Astrocyte (in vitro differentiated cells and primary cell): ENCODE measurements around the gene ASPSCR1.

Experiments used
- EZH2 ChIP-seq: IDR thresholded peaks from 2 replicates; pipeline ENCODE4 v1.6.1; 2012; ENCODE audit warnings: mild to moderate bottlenecking, low read length, inconsistent platforms; ENCODE audit not compliant: insufficient read depth
- TF ChIP-seq, protein P1 (sequence below): IDR thresholded peaks from 2 replicates; pipeline ENCODE4 v1.5.1; 2011; ENCODE audit warnings: low read depth, mild to moderate bottlenecking, inconsistent platforms, low read length, moderate library complexity; ENCODE audit not compliant: insufficient read depth

DNA sequence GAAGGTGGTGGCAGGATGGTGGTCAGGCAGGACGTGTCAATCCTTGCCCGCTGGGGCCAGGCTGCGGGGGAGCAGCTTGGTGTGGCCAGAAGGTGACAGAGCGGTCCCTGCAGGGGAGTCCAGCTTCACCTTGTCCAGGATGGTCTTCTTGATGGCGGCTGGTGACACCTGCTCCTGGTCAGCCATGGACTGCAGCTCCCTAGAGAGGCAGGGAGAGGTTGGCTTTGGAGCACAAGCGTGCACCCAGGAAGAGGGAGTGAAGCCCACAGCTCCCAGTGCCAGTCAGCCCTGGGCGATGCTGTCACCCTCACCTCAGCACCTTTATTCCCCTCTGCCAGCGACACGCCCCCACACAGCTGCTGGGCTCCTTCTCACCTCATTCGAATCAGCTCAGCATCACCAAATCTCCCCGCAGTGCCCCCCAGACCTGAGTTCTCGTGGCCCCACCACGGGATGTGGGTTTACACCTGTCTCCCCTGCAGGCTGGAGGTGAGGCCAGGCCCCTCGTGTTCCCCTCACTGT is 44.2 kb upstream of the ASPSCR1 start:
- TF ChIP-seq, protein P1, sequence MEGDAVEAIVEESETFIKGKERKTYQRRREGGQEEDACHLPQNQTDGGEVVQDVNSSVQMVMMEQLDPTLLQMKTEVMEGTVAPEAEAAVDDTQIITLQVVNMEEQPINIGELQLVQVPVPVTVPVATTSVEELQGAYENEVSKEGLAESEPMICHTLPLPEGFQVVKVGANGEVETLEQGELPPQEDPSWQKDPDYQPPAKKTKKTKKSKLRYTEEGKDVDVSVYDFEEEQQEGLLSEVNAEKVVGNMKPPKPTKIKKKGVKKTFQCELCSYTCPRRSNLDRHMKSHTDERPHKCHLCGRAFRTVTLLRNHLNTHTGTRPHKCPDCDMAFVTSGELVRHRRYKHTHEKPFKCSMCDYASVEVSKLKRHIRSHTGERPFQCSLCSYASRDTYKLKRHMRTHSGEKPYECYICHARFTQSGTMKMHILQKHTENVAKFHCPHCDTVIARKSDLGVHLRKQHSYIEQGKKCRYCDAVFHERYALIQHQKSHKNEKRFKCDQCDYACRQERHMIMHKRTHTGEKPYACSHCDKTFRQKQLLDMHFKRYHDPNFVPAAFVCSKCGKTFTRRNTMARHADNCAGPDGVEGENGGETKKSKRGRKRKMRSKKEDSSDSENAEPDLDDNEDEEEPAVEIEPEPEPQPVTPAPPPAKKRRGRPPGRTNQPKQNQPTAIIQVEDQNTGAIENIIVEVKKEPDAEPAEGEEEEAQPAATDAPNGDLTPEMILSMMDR, result no peak
- TF ChIP-seq EZH2, result no peak
